OCI-LY7 (cell line): ENCODE data around the gene PRAMEF5. TPM values are rescaled to one million over a fixed set of nuclear protein-coding genes. Genes with fewer than 3 reads are reported as not detected.
"Not testable (repeated sequence)": the region's sequence is repeated elsewhere in the genome, so short reads cannot be mapped to it uniquely, and the experiment has no call there.

ENCODE experiments used
- BruUV-seq: library from RNA; stranded (reverse); fragments of 400-500 nt; replicated peaks from 2 replicates; lab custom pipeline; 2021; lab: Mats Ljungman, UMichigan
- CTCF ChIA-PET: fragments of 300-600 bp; sonication (Branson Sonifier 250); formaldehyde crosslinking; loops from one replicate; lab custom pipeline; 2022; ENCODE audit warnings: antibody characterized with exemption; ENCODE audit not compliant: unreplicated experiment; lab: Charles Lee
- POLR2A ChIA-PET: fragments of 300-600 bp; sonication (Branson Sonifier 250); formaldehyde crosslinking; loops from one replicate; lab custom pipeline; 2022; ENCODE audit warnings: antibody characterized with exemption; lab: Charles Lee
- DNase-seq: peaks from one replicate; pipeline ENCODE4 v3.0.0-alpha.2; 2015; ENCODE audit warnings: low spot score
- H2AFZ ChIP-seq: fragments of 200-600 bp; sonication (generic), shearing (Covaris generic); 2 replicates; pipeline ENCODE4 v1.6.1; 2014; ENCODE audit warnings: mild to moderate bottlenecking, antibody characterized with exemption, low read length, moderate library complexity
- H3K27ac ChIP-seq: fragments of 200-600 bp; sonication (generic); 2 replicates; pipeline ENCODE4 v1.5.1; 2014; ENCODE audit warnings: mixed run types, low read depth, mild to moderate bottlenecking, moderate library complexity, low read length, inconsistent platforms; ENCODE audit not compliant: poor library complexity, severe bottlenecking
- H3K36me3 ChIP-seq: fragments of 200-600 bp; sonication (generic); 2 replicates; pipeline ENCODE4 v1.6.1; 2014; ENCODE audit warnings: mild to moderate bottlenecking, antibody characterized with exemption, low read length, moderate library complexity, mixed read lengths; ENCODE audit not compliant: insufficient read depth
- H3K4me1 ChIP-seq: fragments of 200-600 bp; sonication (generic); 2 replicates; pipeline ENCODE4 v1.5.1; 2014; ENCODE audit warnings: mild to moderate bottlenecking, low read length; ENCODE audit not compliant: insufficient read depth, poor library complexity, severe bottlenecking
- H3K4me2 ChIP-seq: fragments of 200-600 bp; sonication (generic); 2 replicates; pipeline ENCODE4 v1.6.1; 2014; ENCODE audit warnings: mild to moderate bottlenecking, low read length
- H3K4me3 ChIP-seq: fragments of 200-600 bp; sonication (generic); 2 replicates; pipeline ENCODE4 v1.5.1; 2014; ENCODE audit warnings: mild to moderate bottlenecking, low read depth, low read length; ENCODE audit not compliant: poor library complexity, severe bottlenecking
- H3K79me2 ChIP-seq: fragments of 200-600 bp; sonication (generic); 2 replicates; pipeline ENCODE4 v1.6.1; 2016; ENCODE audit warnings: low read depth, mild to moderate bottlenecking, low read length, moderate library complexity, mixed read lengths; ENCODE audit not compliant: insufficient read depth
- H3K9me2 ChIP-seq: fragments of 200-600 bp; sonication (generic); 2 replicates; pipeline ENCODE4 v1.6.1; 2016; ENCODE audit warnings: mild to moderate bottlenecking, low read length, mixed read lengths; ENCODE audit not compliant: insufficient read depth
- H3K9me3 ChIP-seq: fragments of 200-600 bp; sonication (generic); 2 replicates; pipeline ENCODE4 v1.6.1; 2014; ENCODE audit warnings: mild to moderate bottlenecking, mixed run types, low read length, mixed read lengths
- H4K20me1 ChIP-seq: fragments of 200-600 bp; sonication (generic); 2 replicates; pipeline ENCODE4 v1.6.1; 2014; ENCODE audit warnings: mild to moderate bottlenecking, antibody characterized with exemption, low read length, moderate library complexity, mixed read lengths; ENCODE audit not compliant: insufficient read depth
- EZH2phosphoT487 ChIP-seq: fragments of 200-600 bp; sonication (generic); IDR thresholded peaks from 2 replicates; pipeline ENCODE4 v1.6.1; 2018; ENCODE audit warnings: low read depth, borderline replicate concordance, mild to moderate bottlenecking, mixed run types, antibody characterized with exemption, low read length, moderate library complexity, mixed read lengths
- intact Hi-C: fragments of 100-400 bp; cut with micrococcal nuclease; formaldehyde crosslinking; loops from one replicate; pipeline ENCODE4 v1.10.0; 2022; ENCODE audit not compliant: unreplicated experiment
- total RNA-seq, 2 experiments: library from RNA; depleted of rRNA in 1 of 2; stranded (reverse); fragments of >200 nt in 1 of 2; shearing (Covaris generic) in 1 of 2; gene quantifications; 2 replicates each; pipeline ENCODE4 v1.2.3, GENCODE V29; 2014 to 2022
- TF ChIP-seq, protein P1 (sequence below): fragments of 200-600 bp; sonication (generic); conservative IDR thresholded peaks from 2 replicates; pipeline ENCODE4 v1.5.1; 2014; ENCODE audit warnings: mild to moderate bottlenecking, antibody characterized with exemption, low read length, moderate library complexity, mixed read lengths

The PRAMEF5 gene
- total RNA-seq, 2 experiments from 2014 or later = not detected

- intact Hi-C loops = no loop called here
- Histone ChIP-seq H3K79me2 (no peaks in the 10 kb centered on the region), H3K36me3 (no peaks in the 10 kb centered on the region), H3K9me2 (no peaks in the 10 kb centered on the region), H4K20me1 (no peaks in the 10 kb centered on the region), H3K4me1 (no peaks in the 10 kb centered on the region), H3K9me3 (no peaks in the 10 kb centered on the region), H3K4me3 (no peak overlapping the region), H3K27ac (no peak overlapping the region), H3K4me2 (no peak overlapping the region), H2AFZ (no peak overlapping the region)
- ChIA-PET CTCF (no interaction called here), POLR2A (no interaction called here)
- no TSS peak for BruUV-seq
- peak; percentile 44 for DNase-seq
- no peak for TF ChIP-seq EZH2phosphoT487
- TF ChIP-seq, protein P1, sequence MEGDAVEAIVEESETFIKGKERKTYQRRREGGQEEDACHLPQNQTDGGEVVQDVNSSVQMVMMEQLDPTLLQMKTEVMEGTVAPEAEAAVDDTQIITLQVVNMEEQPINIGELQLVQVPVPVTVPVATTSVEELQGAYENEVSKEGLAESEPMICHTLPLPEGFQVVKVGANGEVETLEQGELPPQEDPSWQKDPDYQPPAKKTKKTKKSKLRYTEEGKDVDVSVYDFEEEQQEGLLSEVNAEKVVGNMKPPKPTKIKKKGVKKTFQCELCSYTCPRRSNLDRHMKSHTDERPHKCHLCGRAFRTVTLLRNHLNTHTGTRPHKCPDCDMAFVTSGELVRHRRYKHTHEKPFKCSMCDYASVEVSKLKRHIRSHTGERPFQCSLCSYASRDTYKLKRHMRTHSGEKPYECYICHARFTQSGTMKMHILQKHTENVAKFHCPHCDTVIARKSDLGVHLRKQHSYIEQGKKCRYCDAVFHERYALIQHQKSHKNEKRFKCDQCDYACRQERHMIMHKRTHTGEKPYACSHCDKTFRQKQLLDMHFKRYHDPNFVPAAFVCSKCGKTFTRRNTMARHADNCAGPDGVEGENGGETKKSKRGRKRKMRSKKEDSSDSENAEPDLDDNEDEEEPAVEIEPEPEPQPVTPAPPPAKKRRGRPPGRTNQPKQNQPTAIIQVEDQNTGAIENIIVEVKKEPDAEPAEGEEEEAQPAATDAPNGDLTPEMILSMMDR = peak; percentile 79
Observed at GRCh38 chr1:13228343-13228781, 25.6 kb upstream of the PRAMEF5 start.

GRCh38 chr1:13230096-13230495, 23.9 kb upstream of the PRAMEF5 start:
- H3K36me3 ChIP-seq, H4K20me1 ChIP-seq, H2AFZ ChIP-seq, H3K4me1 ChIP-seq, BruUV-seq, H3K4me2 ChIP-seq, DNase-seq, intact Hi-C loops, H3K4me3 ChIP-seq, CTCF ChIA-PET, H3K79me2 ChIP-seq, H3K9me3 ChIP-seq, POLR2A ChIA-PET, H3K27ac ChIP-seq, H3K9me2 ChIP-seq: not testable (repeated sequence)

DNA sequence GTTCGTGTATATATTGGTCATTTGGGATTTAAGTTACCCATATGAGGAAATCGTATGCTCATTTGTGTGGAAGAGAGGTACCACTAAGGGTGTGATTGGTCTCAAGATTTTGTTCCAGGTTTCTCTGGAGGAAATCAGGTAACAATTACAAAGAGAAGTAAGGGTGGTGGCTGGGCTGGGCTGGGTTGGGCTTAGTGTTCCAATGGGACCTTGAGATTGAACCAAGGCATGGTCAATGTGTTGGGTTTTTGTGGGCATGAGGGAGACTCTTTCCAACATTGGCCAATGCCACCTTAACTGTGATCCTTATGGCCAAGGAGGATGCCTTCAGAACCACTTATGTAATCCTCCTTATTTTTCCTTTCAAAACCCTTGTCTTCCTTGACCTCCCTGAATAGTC, 23.4 kb upstream of the PRAMEF5 start:
- POLR2A ChIA-PET, intact Hi-C loops: not testable (repeated sequence)

GRCh38 chr1:13231061-13231750, 22.8 kb upstream of the PRAMEF5 start:
- intact Hi-C loops, H3K27ac ChIP-seq, H3K9me2 ChIP-seq, CTCF ChIA-PET, H3K9me3 ChIP-seq, H4K20me1 ChIP-seq, H3K4me2 ChIP-seq, BruUV-seq, POLR2A ChIA-PET, H3K4me1 ChIP-seq, DNase-seq, H3K79me2 ChIP-seq, H3K4me3 ChIP-seq, H3K36me3 ChIP-seq, H2AFZ ChIP-seq: not testable (repeated sequence)

More for the DNA sequence above, 23.4 kb upstream of the PRAMEF5 start:
- H3K9me3 ChIP-seq, H3K4me3 ChIP-seq, CTCF ChIA-PET, H3K27ac ChIP-seq, DNase-seq, H4K20me1 ChIP-seq, H2AFZ ChIP-seq, H3K4me1 ChIP-seq, H3K36me3 ChIP-seq, BruUV-seq, H3K79me2 ChIP-seq, H3K9me2 ChIP-seq, H3K4me2 ChIP-seq: not testable (repeated sequence)

GRCh38 chr1:13232056-13232455, 21.9 kb upstream of the PRAMEF5 start:
- H3K9me3 ChIP-seq, H2AFZ ChIP-seq, CTCF ChIA-PET, POLR2A ChIA-PET, BruUV-seq, H3K4me3 ChIP-seq, H3K36me3 ChIP-seq, H3K4me2 ChIP-seq, H3K79me2 ChIP-seq, H3K4me1 ChIP-seq, intact Hi-C loops, H4K20me1 ChIP-seq, H3K27ac ChIP-seq, H3K9me2 ChIP-seq, DNase-seq: not testable (repeated sequence)

- DNase-seq, BruUV-seq: not testable (repeated sequence)
Observed at GRCh38 chr1:13234057-13234456, 19.9 kb upstream of the PRAMEF5 start.

More at GRCh38 chr1:13234057-13234456, 19.9 kb upstream of the PRAMEF5 start:
- POLR2A ChIA-PET, H3K36me3 ChIP-seq, H3K4me3 ChIP-seq, H3K4me1 ChIP-seq, H3K9me3 ChIP-seq, H2AFZ ChIP-seq, intact Hi-C loops, H4K20me1 ChIP-seq, H3K79me2 ChIP-seq, H3K27ac ChIP-seq, H3K4me2 ChIP-seq, H3K9me2 ChIP-seq: not testable (repeated sequence)
- CTCF ChIA-PET = interaction anchor here (0.6 kb wide), 1 partner anchor 1752 kb away, joined by 3 read pairs; no protein-coding TSS in a partner anchor
